Stimulated activated naive CD8-positive, alpha-beta T cell treated with anti-CD3 and anti-CD28 coated beads, Interleukin-15, amount 100 ng/mL, for 72 hours (primary cell): ENCODE results near the gene NCKAP1.
"Not testable (repeated sequence)": the region's sequence is repeated elsewhere in the genome, so short reads cannot be mapped to it uniquely, and the experiment has no call there.

Source experiments
- ATAC-seq: fragments of 150-1000 bp; cut with Tn5 transposase; 2 replicates; pipeline ENCODE4 v1.10.0; 2021; ENCODE audit warnings: mild to moderate bottlenecking, moderate library complexity
- DNase-seq, 2 donors: peaks; one replicate each; pipeline ENCODE4 v3.0.0; 2021 to 2022
- H3K27ac Mint-ChIP-seq, 2 donors: one replicate each; pipeline ENCODE4 v1.8.0; 2022; ENCODE audit warnings: mild to moderate bottlenecking in 2 of 2, mixed read lengths in 2 of 2, moderate library complexity in 2 of 2
- H3K27me3 Mint-ChIP-seq: one replicate; pipeline ENCODE4 v1.8.0; 2022; ENCODE audit warnings: mixed read lengths
- H3K4me1 Mint-ChIP-seq: one replicate; pipeline ENCODE4 v1.8.0; 2022; ENCODE audit warnings: mild to moderate bottlenecking, mixed read lengths
- H3K4me3 Mint-ChIP-seq, 2 donors: one replicate each; pipeline ENCODE4 v1.8.0; 2022; ENCODE audit warnings: mild to moderate bottlenecking in 2 of 2, mixed read lengths in 2 of 2, moderate library complexity in 1 of 2
- H3K9me3 Mint-ChIP-seq, 2 donors: one replicate each; pipeline ENCODE4 v1.8.0; 2022; ENCODE audit warnings: mixed read lengths in 2 of 2

Gene NCKAP1

GRCh38 chr2:183027443-183027842, 10.8 kb downstream of the NCKAP1 start:
- ATAC-seq (no peak), DNase-seq (no peak)
- Mint-ChIP-seq H3K9me3 (no peaks in the 10 kb centered on the region), H3K4me3 (no peak overlapping the region), H3K27me3 (peaks cover 53% of the 10 kb centered on the region), H3K27ac (no peak overlapping the region), H3K4me1 (no peaks in the 10 kb centered on the region)

- no peaks in the 10 kb centered on the region for H3K4me1 Mint-ChIP-seq
- no peaks in the 10 kb centered on the region for H3K9me3 Mint-ChIP-seq
- H3K27me3 Mint-ChIP-seq, result peaks cover 50% of the 10 kb centered on the region
- ATAC-seq (no peak), DNase-seq (no peak)
- no peak overlapping the region for H3K27ac Mint-ChIP-seq
- H3K4me3 Mint-ChIP-seq, result no peak overlapping the region
Observed at GRCh38 chr2:183026424-183026823, 11.8 kb downstream of the NCKAP1 start.

GRCh38 chr2:183025993-183026392, 12.3 kb downstream of the NCKAP1 start:
- no peak for DNase-seq
- H3K9me3 Mint-ChIP-seq, result no peaks in the 10 kb centered on the region
- no peak overlapping the region for H3K27ac Mint-ChIP-seq
- H3K4me1 Mint-ChIP-seq, result no peaks in the 10 kb centered on the region
- H3K4me3 Mint-ChIP-seq, result no peak overlapping the region
- no peak for ATAC-seq
- H3K27me3 Mint-ChIP-seq, result peaks cover 50% of the 10 kb centered on the region

GRCh38 chr2:183024339-183025095, 13.7 kb downstream of the NCKAP1 start:
- no peak overlapping the region for H3K4me3 Mint-ChIP-seq
- H3K4me1 Mint-ChIP-seq, result no peaks in the 10 kb centered on the region
- no peak for DNase-seq
- peaks cover 39% of the 10 kb centered on the region for H3K27me3 Mint-ChIP-seq
- no peak overlapping the region for H3K27ac Mint-ChIP-seq
- no peaks in the 10 kb centered on the region for H3K9me3 Mint-ChIP-seq
- ATAC-seq, result no peak

GRCh38 chr2:183022711-183023110, 15.5 kb downstream of the NCKAP1 start:
- peaks cover 33% of the 10 kb centered on the region for H3K27me3 Mint-ChIP-seq
- no peaks in the 10 kb centered on the region for H3K4me1 Mint-ChIP-seq
- no peak overlapping the region for H3K4me3 Mint-ChIP-seq
- H3K27ac Mint-ChIP-seq, result no peak overlapping the region
- no peaks in the 10 kb centered on the region for H3K9me3 Mint-ChIP-seq
- ATAC-seq (no peak), DNase-seq (no peak)

- peaks cover 44% of the 10 kb centered on the region for H3K27me3 Mint-ChIP-seq
- H3K9me3 Mint-ChIP-seq, result no peaks in the 10 kb centered on the region
- H3K4me1 Mint-ChIP-seq, result no peaks in the 10 kb centered on the region
- H3K4me3 Mint-ChIP-seq, result no peak overlapping the region
- H3K27ac Mint-ChIP-seq, result no peak overlapping the region
- DNase-seq, result no peak
- ATAC-seq, result no peak
Observed at GRCh38 chr2:183021613-183022012, 16.6 kb downstream of the NCKAP1 start.

GRCh38 chr2:183019718-183020442, 18.4 kb downstream of the NCKAP1 start:
- Mint-ChIP-seq H3K27ac (no peak overlapping the region), H3K9me3 (no peaks in the 10 kb centered on the region), H3K4me3 (no peak overlapping the region), H3K27me3 (peaks cover 42% of the 10 kb centered on the region), H3K4me1 (no peaks in the 10 kb centered on the region)
- no peak for DNase-seq
- no peak for ATAC-seq

GRCh38 chr2:183017845-183018244, 20.4 kb downstream of the NCKAP1 start:
- Mint-ChIP-seq H3K27me3 (peaks cover 60% of the 10 kb centered on the region), H3K27ac (peak overlapping the region in 1 of 2 donors; percentile 13)
- not testable (repeated sequence) for DNase-seq, H3K4me1 Mint-ChIP-seq, H3K9me3 Mint-ChIP-seq, ATAC-seq, H3K4me3 Mint-ChIP-seq

- H3K4me3 Mint-ChIP-seq, result no peak overlapping the region
- H3K27me3 Mint-ChIP-seq, result peaks cover 58% of the 10 kb centered on the region
Observed at GRCh38 chr2:183014005-183014404, 24.3 kb downstream of the NCKAP1 start.

GRCh38 chr2:183011743-183012142, 26.5 kb downstream of the NCKAP1 start:
- no peaks in the 10 kb centered on the region for H3K4me1 Mint-ChIP-seq
- H3K27ac Mint-ChIP-seq, result no peak overlapping the region
- H3K9me3 Mint-ChIP-seq, result no peaks in the 10 kb centered on the region
- ATAC-seq (no peak), DNase-seq (no peak)
- H3K27me3 Mint-ChIP-seq, result peaks cover 47% of the 10 kb centered on the region
- H3K4me3 Mint-ChIP-seq, result no peak overlapping the region

More at GRCh38 chr2:183014005-183014404, 24.3 kb downstream of the NCKAP1 start:
- DNase-seq (no peak), ATAC-seq (no peak)
- Mint-ChIP-seq H3K9me3 (no peaks in the 10 kb centered on the region), H3K4me1 (no peaks in the 10 kb centered on the region), H3K27ac (peak overlapping the region in 1 of 2 donors; percentile 34)

GRCh38 chr2:183010112-183010511, 28.1 kb downstream of the NCKAP1 start:
- Mint-ChIP-seq H3K9me3 (no peaks in the 10 kb centered on the region), H3K27ac (no peak overlapping the region), H3K27me3 (peaks cover 46% of the 10 kb centered on the region), H3K4me1 (no peaks in the 10 kb centered on the region), H3K4me3 (no peak overlapping the region)
- no peak for ATAC-seq
- DNase-seq, result no peak

GRCh38 chr2:183009249-183009899, 28.9 kb downstream of the NCKAP1 start:
- no peaks in the 10 kb centered on the region for H3K4me1 Mint-ChIP-seq
- no peak overlapping the region for H3K27ac Mint-ChIP-seq
- no peak for DNase-seq
- no peak for ATAC-seq
- H3K27me3 Mint-ChIP-seq, result peaks cover 39% of the 10 kb centered on the region
- H3K4me3 Mint-ChIP-seq, result no peak overlapping the region
- no peaks in the 10 kb centered on the region for H3K9me3 Mint-ChIP-seq

GRCh38 chr2:183001948-183002347, 36.3 kb downstream of the NCKAP1 start:
- Mint-ChIP-seq H3K9me3 (no peaks in the 10 kb centered on the region), H3K4me1 (no peaks in the 10 kb centered on the region), H3K27ac (no peak overlapping the region), H3K4me3 (no peak overlapping the region), H3K27me3 (peaks cover 15% of the 10 kb centered on the region)
- DNase-seq, result no peak
- ATAC-seq, result no peak

GRCh38 chr2:183000846-183001245, 37.4 kb downstream of the NCKAP1 start:
- H3K27me3 Mint-ChIP-seq, result peaks cover 13% of the 10 kb centered on the region
- ATAC-seq, result no peak
- DNase-seq, result no peak
- H3K9me3 Mint-ChIP-seq, result no peaks in the 10 kb centered on the region
- H3K4me3 Mint-ChIP-seq, result no peak overlapping the region
- no peaks in the 10 kb centered on the region for H3K4me1 Mint-ChIP-seq
- H3K27ac Mint-ChIP-seq, result no peak overlapping the region

GRCh38 chr2:182999348-183000028, 38.8 kb downstream of the NCKAP1 start:
- H3K27ac Mint-ChIP-seq, result no peak overlapping the region
- H3K4me1 Mint-ChIP-seq, result no peaks in the 10 kb centered on the region
- H3K27me3 Mint-ChIP-seq, result peaks cover 7% of the 10 kb centered on the region
- ATAC-seq, result no peak
- no peaks in the 10 kb centered on the region for H3K9me3 Mint-ChIP-seq
- H3K4me3 Mint-ChIP-seq, result no peak overlapping the region
- no peak for DNase-seq
